Caco-2 (cell line): Measurements from ENCODE around the gene MYH15. TPM values are rescaled to one million over a fixed set of nuclear protein-coding genes. Genes with fewer than 3 reads are reported as not detected.

Experiments used
- BruUV-seq: library from RNA; stranded (reverse); fragments of 400-500 nt; replicated peaks from 2 replicates; lab custom pipeline; 2021; lab: Mats Ljungman, UMichigan
- CTCF ChIA-PET: fragments of 300-600 bp; sonication (Branson Sonifier 250); formaldehyde crosslinking; loops from one replicate; lab custom pipeline; 2022; ENCODE audit warnings: antibody characterized with exemption; lab: Charles Lee
- POLR2A ChIA-PET: fragments of 300-600 bp; sonication (Branson Sonifier 250); formaldehyde crosslinking; loops from one replicate; lab custom pipeline; 2022; ENCODE audit warnings: antibody characterized with exemption; lab: Charles Lee
- DNase-seq, 2 experiments: peaks; one replicate each; pipeline versions ENCODE4 v3.0.0 to v3.0.0-alpha.2; 2020 to 2022
- H3K27me3 ChIP-seq: replicated peaks from 2 replicates; pipeline ENCODE4 v1.6.0; 2011; ENCODE audit warnings: low read length; ENCODE audit not compliant: control insufficient read depth, insufficient read depth
- H3K36me3 ChIP-seq: 2 replicates; pipeline ENCODE4 v1.5.1; 2011; ENCODE audit warnings: low read length; ENCODE audit not compliant: control insufficient read depth, insufficient read depth
- H3K4me1 ChIP-seq: fragments of 250-450 bp; sonication (Bioruptor Pico); 2 replicates; pipeline ENCODE4 v1.5.1; 2020; ENCODE audit warnings: mild to moderate bottlenecking
- H3K4me3 ChIP-seq: 2 replicates; pipeline ENCODE4 v1.5.1; 2011; ENCODE audit warnings: low read depth, mild to moderate bottlenecking, control low read depth, low read length
- H3K9me3 ChIP-seq: fragments of 250-450 bp; sonication (Bioruptor Pico); 2 replicates; pipeline ENCODE4 v1.5.1; 2020; ENCODE audit warnings: mild to moderate bottlenecking, moderate library complexity
- H3K27ac Mint-ChIP-seq: one replicate; pipeline ENCODE4 v1.8.0; 2022; ENCODE audit warnings: mixed read lengths; ENCODE audit not compliant: unreplicated experiment
- H3K27me3 Mint-ChIP-seq: one replicate; pipeline ENCODE4 v1.8.0; 2022; ENCODE audit warnings: mixed read lengths; ENCODE audit not compliant: insufficient read depth, unreplicated experiment
- H3K36me3 Mint-ChIP-seq: one replicate; pipeline ENCODE4 v1.8.0; 2022; ENCODE audit warnings: mild to moderate bottlenecking, mixed read lengths; ENCODE audit not compliant: insufficient read depth, unreplicated experiment
- H3K4me1 Mint-ChIP-seq: one replicate; pipeline ENCODE4 v1.8.0; 2022; ENCODE audit warnings: low read depth, mixed read lengths; ENCODE audit not compliant: unreplicated experiment
- H3K4me3 Mint-ChIP-seq: one replicate; pipeline ENCODE4 v1.8.0; 2022; ENCODE audit warnings: mild to moderate bottlenecking, moderate library complexity, mixed read lengths; ENCODE audit not compliant: unreplicated experiment
- H3K9me3 Mint-ChIP-seq: one replicate; pipeline ENCODE4 v1.8.0; 2022; ENCODE audit warnings: mixed read lengths; ENCODE audit not compliant: unreplicated experiment
- CTCF ChIP-seq, 2 experiments: fragments of 200-600 bp in 1 of 2; IDR thresholded peaks; 1 replicate in 1 of 2; 2 replicates in 1 of 2; pipeline versions ENCODE4 v1.5.1 to v1.8.0; 2011 to 2022; ENCODE audit warnings: antibody characterized with exemption in 1 of 2, control low read depth in 1 of 2, inconsistent platforms in 1 of 2, low read depth in 1 of 2, low read length in 1 of 2, mild to moderate bottlenecking in 1 of 2, moderate library complexity in 1 of 2; ENCODE audit not compliant: insufficient read depth in 1 of 2, severe bottlenecking in 1 of 2, unreplicated experiment in 1 of 2
- intact Hi-C: fragments of 100-400 bp; cut with micrococcal nuclease; formaldehyde crosslinking; loops from one replicate; pipeline ENCODE4 v1.10.0; 2022; ENCODE audit not compliant: unreplicated experiment
- total RNA-seq: library from RNA; stranded (reverse); gene quantifications from 2 replicates; pipeline ENCODE4 v1.2.3, GENCODE V29; 2022

Gene MYH15
- total RNA-seq, 1 experiment from 2014 or later: 0.25 TPM

DNA sequence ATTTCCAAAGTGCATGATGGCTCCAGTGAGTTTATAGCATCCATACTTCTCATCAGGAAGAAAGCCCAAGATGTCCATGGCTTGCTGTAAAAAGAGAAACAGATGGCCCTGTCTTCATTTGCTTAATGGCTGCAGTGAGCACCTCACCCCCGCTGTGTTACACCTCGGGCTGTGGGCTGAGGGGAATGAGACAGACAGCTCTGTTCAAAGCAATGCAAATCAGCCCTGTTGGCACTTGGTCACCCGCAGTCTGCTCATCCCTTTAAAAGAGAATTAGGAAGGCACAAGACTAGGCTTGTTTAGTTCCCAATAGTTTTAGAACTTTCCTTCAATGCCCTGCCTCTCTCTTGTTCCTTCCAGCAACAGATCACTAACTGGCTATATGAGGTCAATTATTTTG is 25.2 kb downstream of the MYH15 start:
- Mint-ChIP-seq H3K4me3 (no peak overlapping the region), H3K4me1 (no peaks in the 10 kb centered on the region), H3K27me3 (peaks cover 4% of the 10 kb centered on the region), H3K27ac (no peak overlapping the region), H3K36me3 (no peaks in the 10 kb centered on the region), H3K9me3 (no peaks in the 10 kb centered on the region)
- intact Hi-C loops: loop anchor here (10.0 kb wide), 1 partner anchor 180 kb away; no protein-coding TSS in a partner anchor
- ChIA-PET POLR2A (no interaction called here), CTCF (no interaction called here)
- Histone ChIP-seq H3K4me3 (no peak overlapping the region), H3K27me3 (no peaks in the 10 kb centered on the region), H3K4me1 (no peaks in the 10 kb centered on the region), H3K9me3 (no peaks in the 10 kb centered on the region), H3K36me3 (no peaks in the 10 kb centered on the region)
- DNase-seq: no peak
- no peak for TF ChIP-seq CTCF (IDR thresholded peaks at IDR 0.05; ENCODE audit: insufficient read depth in 1 of 2, low read depth in 1 of 2, low read length in 1 of 2, severe bottlenecking in 1 of 2, unreplicated experiment in 1 of 2)
- BruUV-seq: no TSS peak

- H3K27ac Mint-ChIP-seq: no peak overlapping the region
- no TSS peak for BruUV-seq
- Histone ChIP-seq H3K36me3 (no peaks in the 10 kb centered on the region), H3K27me3 (no peaks in the 10 kb centered on the region), H3K9me3 (no peaks in the 10 kb centered on the region), H3K4me3 (no peak overlapping the region), H3K4me1 (no peaks in the 10 kb centered on the region)
- H3K4me1 Mint-ChIP-seq: no peaks in the 10 kb centered on the region
- POLR2A ChIA-PET: no interaction called here
- DNase-seq: no peak
- intact Hi-C loops: loop anchor here (10.0 kb wide), 2 partner anchors 804 to 1244 kb away; no protein-coding TSS in a partner anchor
- H3K9me3 Mint-ChIP-seq: no peaks in the 10 kb centered on the region
- CTCF ChIA-PET: no interaction called here
- no peak overlapping the region for H3K4me3 Mint-ChIP-seq
- H3K27me3 Mint-ChIP-seq: no peaks in the 10 kb centered on the region
- TF ChIP-seq CTCF (IDR thresholded peaks at IDR 0.05; ENCODE audit: insufficient read depth in 1 of 2, low read depth in 1 of 2, low read length in 1 of 2, severe bottlenecking in 1 of 2, unreplicated experiment in 1 of 2): no peak
- no peaks in the 10 kb centered on the region for H3K36me3 Mint-ChIP-seq
Observed at GRCh38 chr3:108479224-108479623, 31.2 kb downstream of the MYH15 start.

DNA sequence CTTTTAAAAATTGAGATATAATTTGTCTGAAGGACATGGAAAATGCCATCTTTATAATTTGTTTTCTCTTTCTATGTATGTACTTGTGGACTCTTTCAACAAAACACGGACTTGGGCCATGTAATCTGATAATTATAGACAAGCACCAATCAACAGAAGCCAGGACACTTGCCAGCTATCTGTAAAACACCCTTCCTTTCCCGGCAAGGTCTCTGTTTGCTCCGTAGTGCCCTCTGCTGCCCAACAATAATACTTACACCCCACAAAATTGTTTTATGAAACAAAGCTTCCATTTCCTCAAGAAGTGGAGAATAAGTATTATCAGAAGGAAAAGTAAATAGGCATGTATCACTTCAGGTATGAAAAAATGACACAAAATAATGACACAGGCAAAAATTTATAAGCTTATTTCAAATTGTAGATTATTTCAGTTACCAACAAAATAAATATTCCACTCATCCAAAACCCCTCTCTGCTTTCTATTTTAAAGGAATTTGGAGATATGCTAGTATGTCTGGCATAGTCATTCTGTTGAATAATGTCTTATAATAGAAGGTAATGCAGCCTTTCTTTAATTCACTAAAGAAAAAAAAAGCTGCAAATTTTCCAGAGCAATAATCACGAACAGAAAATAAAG is 32.8 kb downstream of the MYH15 start:
- intact Hi-C loops: loop anchor here (1.0 to 10.0 kb wide), 5 partner anchors 40 to 1243 kb away; no protein-coding TSS in a partner anchor
- no TSS peak for BruUV-seq
- Mint-ChIP-seq H3K4me3 (no peak overlapping the region), H3K36me3 (no peaks in the 10 kb centered on the region), H3K27ac (no peak overlapping the region), H3K9me3 (no peaks in the 10 kb centered on the region), H3K27me3 (peaks cover 2% of the 10 kb centered on the region), H3K4me1 (no peaks in the 10 kb centered on the region)
- ChIA-PET POLR2A (no interaction called here), CTCF (interaction anchor here (0.6 to 1.6 kb wide), 7 partner anchors 9 to 817 kb away, joined by 3 to 11 read pairs (median 5); no protein-coding TSS in a partner anchor)
- DNase-seq: peak; percentile 53 to 57
- H3K4me3 ChIP-seq: no peak overlapping the region
- peak; percentile 59 to 70 for TF ChIP-seq CTCF (IDR thresholded peaks at IDR 0.05; ENCODE audit: insufficient read depth in 1 of 2, low read depth in 1 of 2, low read length in 1 of 2, severe bottlenecking in 1 of 2, unreplicated experiment in 1 of 2)
- H3K9me3 ChIP-seq: no peaks in the 10 kb centered on the region
- H3K36me3 ChIP-seq: no peaks in the 10 kb centered on the region
- H3K4me1 ChIP-seq: no peaks in the 10 kb centered on the region
- no peaks in the 10 kb centered on the region for H3K27me3 ChIP-seq
